ENCODE data around the gene STK17A. TPM values are rescaled to one million over a fixed set of nuclear protein-coding genes. Genes with fewer than 3 reads are reported as not detected.
A peak's percentile ranks its signal among the peaks of the same experiment; 100 is the strongest.
"Not testable (repeated sequence)": the region's sequence is repeated elsewhere in the genome, so short reads cannot be mapped to it uniquely, and the experiment has no call there.

Gene STK17A
- total RNA-seq, 2 donors from 2014 or later, result 42.4 to 55.5 TPM

GRCh38 chr7:43590862-43591557 is 8.1 kb downstream of the STK17A start:
- Histone ChIP-seq H3K27me3 (replicated peaks; ENCODE audit: insufficient read depth) (no peaks in the 10 kb centered on the region), H3K9me3 (no peaks in the 10 kb centered on the region), H3K36me3 (no peaks in the 10 kb centered on the region), H3K4me3 (no peak overlapping the region), H3K4me1 (ENCODE audit: control insufficient read depth in 1 of 2, low read depth in 2 of 2) (peaks cover 47 to 89% of the 10 kb centered on the region in 2 donors), H3K27ac (peak overlapping the region; percentile 39 to 66)
- no peak for TF ChIP-seq CTCF (IDR thresholded peaks at IDR 0.05)
- DNase-seq (ENCODE audit: low spot score), result no peak
- ATAC-seq (ENCODE audit: insufficient number of reproducible peaks, low FRiP score, low read depth), result no peak

DNA sequence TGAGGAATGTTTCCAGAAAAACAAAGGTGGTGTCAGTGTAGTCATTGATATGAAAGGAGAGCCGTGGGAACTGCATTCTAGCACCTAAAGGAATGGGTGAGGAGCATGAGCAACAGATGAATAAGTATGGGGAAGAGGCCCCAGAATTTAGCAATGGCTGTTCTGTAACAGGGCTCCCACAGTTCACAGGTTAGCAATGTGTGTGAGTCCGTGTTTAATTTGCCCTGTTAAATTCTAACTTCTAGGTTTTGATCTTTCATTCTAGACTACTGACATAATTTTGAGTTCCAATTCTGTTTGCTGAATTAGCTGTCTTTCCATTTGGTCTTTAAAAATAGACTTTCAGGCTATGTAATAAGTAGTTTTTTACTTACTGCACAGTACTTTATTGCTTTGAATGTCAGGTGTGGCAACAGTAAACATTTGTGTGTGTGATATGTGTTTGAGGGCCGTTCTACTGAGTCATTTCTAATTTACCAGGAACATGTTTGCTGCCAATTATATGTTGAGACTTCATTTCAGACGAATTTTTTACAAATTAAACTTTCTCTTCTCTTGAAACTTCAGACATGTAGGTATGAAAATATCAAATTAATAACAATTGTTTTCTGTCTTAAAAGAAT is 8.8 kb downstream of the STK17A start:
- Histone ChIP-seq H3K4me3 (no peak overlapping the region), H3K4me1 (ENCODE audit: control insufficient read depth in 1 of 2, low read depth in 2 of 2) (peaks cover 47 to 89% of the 10 kb centered on the region in 2 donors), H3K36me3 (no peaks in the 10 kb centered on the region), H3K9me3 (no peaks in the 10 kb centered on the region), H3K27me3 (replicated peaks; ENCODE audit: insufficient read depth) (no peaks in the 10 kb centered on the region), H3K27ac (peak overlapping the region in 1 of 2 donors; percentile 66)
- no peak for ATAC-seq (ENCODE audit: insufficient number of reproducible peaks, low FRiP score, low read depth)
- DNase-seq (ENCODE audit: low spot score), result no peak
- no peak for TF ChIP-seq CTCF (IDR thresholded peaks at IDR 0.05)

GRCh38 chr7:43592326-43592725 is 9.4 kb downstream of the STK17A start:
- no peak for DNase-seq (ENCODE audit: low spot score)
- Histone ChIP-seq H3K4me3 (no peak overlapping the region), H3K27me3 (replicated peaks; ENCODE audit: insufficient read depth) (no peaks in the 10 kb centered on the region), H3K9me3 (no peaks in the 10 kb centered on the region), H3K4me1 (ENCODE audit: control insufficient read depth in 1 of 2, low read depth in 2 of 2) (peaks cover 44 to 87% of the 10 kb centered on the region in 2 donors), H3K27ac (peak overlapping the region; percentile 13 to 66), H3K36me3 (no peaks in the 10 kb centered on the region)
- TF ChIP-seq CTCF (IDR thresholded peaks at IDR 0.05), result no peak
- ATAC-seq (ENCODE audit: insufficient number of reproducible peaks, low FRiP score, low read depth), result no peak

DNA sequence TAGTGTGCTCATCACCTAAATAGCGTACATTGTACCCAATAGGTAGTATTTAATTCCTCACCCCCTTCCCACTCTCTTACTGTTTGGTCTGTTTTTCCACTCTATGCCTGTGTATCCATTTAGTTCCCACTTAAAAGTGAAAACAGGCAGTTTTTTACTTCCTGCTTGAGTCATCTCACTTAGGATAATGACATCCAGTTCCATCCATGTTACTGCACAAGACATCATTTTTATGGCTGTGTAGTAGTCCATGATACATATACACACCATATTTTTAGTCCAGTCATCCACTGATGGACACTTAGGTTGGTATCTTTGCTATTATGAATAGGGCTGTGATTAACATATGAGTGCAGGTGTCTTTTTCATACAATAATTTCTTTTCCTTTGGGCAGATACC is 10.1 kb downstream of the STK17A start:
- H3K4me1 ChIP-seq (ENCODE audit: control insufficient read depth in 1 of 2, low read depth in 2 of 2), result peaks cover 40 to 82% of the 10 kb centered on the region in 2 donors
- TF ChIP-seq CTCF (IDR thresholded peaks at IDR 0.05), result no peak
- peaks cover 2% of the 10 kb centered on the region for H3K36me3 ChIP-seq
- no peaks in the 10 kb centered on the region for H3K27me3 ChIP-seq (replicated peaks; ENCODE audit: insufficient read depth)
- no peaks in the 10 kb centered on the region for H3K9me3 ChIP-seq
- H3K27ac ChIP-seq, result peak overlapping the region; percentile 13 to 66
- no peak overlapping the region for H3K4me3 ChIP-seq
- DNase-seq (ENCODE audit: low spot score) (no peak), ATAC-seq (ENCODE audit: insufficient number of reproducible peaks, low FRiP score, low read depth) (no peak)

- TF ChIP-seq CTCF (IDR thresholded peaks at IDR 0.05), result no peak
- Histone ChIP-seq H3K9me3 (no peaks in the 10 kb centered on the region), H3K4me3 (no peak overlapping the region), H3K4me1 (ENCODE audit: control insufficient read depth in 1 of 2, low read depth in 2 of 2) (peaks cover 30 to 72% of the 10 kb centered on the region in 2 donors), H3K27me3 (replicated peaks; ENCODE audit: insufficient read depth) (no peaks in the 10 kb centered on the region), H3K36me3 (peaks cover 8% of the 10 kb centered on the region), H3K27ac (peak overlapping the region in 1 of 2 donors; percentile 66)
- ATAC-seq (ENCODE audit: insufficient number of reproducible peaks, low FRiP score, low read depth) (no peak), DNase-seq (ENCODE audit: low spot score) (no peak)
Measured at GRCh38 chr7:43594020-43594419, 11.1 kb downstream of the STK17A start.

DNA sequence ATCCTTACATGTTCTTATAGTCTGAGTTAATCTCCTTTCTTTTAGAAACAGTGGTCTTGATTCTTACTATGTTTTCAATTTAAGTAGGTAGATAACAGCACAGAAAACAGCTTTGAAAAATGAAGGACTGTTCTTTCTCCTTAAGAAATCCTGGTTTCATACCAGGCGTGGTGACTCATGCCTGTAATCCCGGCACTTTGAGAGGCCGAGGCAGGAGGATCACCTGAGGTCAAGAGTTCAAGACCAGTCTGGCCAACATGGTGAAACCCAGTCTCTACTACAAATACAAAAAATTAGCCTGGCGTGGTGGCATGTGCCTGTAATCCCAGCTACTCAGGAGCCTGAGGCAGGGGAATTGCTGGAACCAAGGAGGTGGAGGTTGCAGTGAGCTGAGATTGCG is 13.5 kb downstream of the STK17A start:
- DNase-seq (ENCODE audit: low spot score); H3K27ac ChIP-seq; H3K27me3 ChIP-seq (replicated peaks; ENCODE audit: insufficient read depth); H3K4me3 ChIP-seq; H3K9me3 ChIP-seq; ATAC-seq (ENCODE audit: insufficient number of reproducible peaks, low FRiP score, low read depth): not testable (repeated sequence)
- H3K4me1 ChIP-seq (ENCODE audit: control insufficient read depth in 1 of 2, low read depth in 2 of 2), result peaks cover 25 to 55% of the 10 kb centered on the region in 2 donors
- H3K36me3 ChIP-seq, result peaks cover 12% of the 10 kb centered on the region
